ENCODE data around the gene ADARB1.
"Not testable (repeated sequence)": the region's sequence is repeated elsewhere in the genome, so short reads cannot be mapped to it uniquely, and the experiment has no call there.

The ADARB1 gene

DNA sequence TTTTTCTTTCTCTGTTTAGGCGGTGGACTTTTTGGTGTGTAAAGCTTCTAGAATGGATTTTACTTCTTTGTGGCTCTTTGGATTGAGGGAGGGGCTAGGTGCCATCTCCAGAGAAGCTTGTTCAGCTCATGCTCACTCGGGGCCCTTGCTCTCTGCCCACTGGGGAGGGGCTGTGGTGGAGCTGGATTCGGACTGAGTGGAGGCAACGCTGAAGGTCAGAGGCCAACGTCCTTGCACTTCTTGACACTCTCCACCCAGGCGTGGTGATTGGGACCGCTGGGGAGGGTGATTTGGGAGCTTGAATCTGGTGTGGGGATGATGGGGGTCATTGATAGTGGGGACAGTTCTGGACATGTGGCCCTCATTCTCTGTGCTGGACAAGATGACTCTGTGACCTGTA lies 52.6 kb downstream of the ADARB1 start:
- Histone ChIP-seq H3K4me1 (ENCODE audit: insufficient read depth, insufficient read length) (no peaks in the 10 kb centered on the region), H3K36me3 (ENCODE audit: insufficient read depth, insufficient read length, low read length) (peaks cover 27% of the 10 kb centered on the region)

DNA sequence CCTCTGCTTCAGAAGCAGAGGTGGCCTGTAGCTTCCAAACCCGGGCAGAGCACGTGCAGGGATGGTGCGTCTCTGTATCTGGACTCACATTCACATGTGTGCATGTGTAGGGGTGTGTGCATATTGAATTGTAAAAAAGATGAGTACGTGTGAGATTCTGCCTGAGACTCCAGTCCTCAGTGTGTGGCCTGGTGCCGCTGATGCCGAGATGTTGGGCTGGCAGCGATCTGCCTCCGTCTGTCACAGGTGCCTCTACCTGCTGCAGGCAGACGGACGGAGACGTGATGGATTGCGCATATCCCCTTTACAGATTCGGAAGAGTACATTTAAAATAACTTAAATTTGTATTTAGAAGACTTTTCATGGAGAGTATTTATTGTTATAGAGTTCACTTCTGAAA lies 53.6 kb downstream of the ADARB1 start:
- no peaks in the 10 kb centered on the region for H3K4me1 ChIP-seq (ENCODE audit: insufficient read depth, insufficient read length)
- peaks cover 27% of the 10 kb centered on the region for H3K36me3 ChIP-seq (ENCODE audit: insufficient read depth, insufficient read length, low read length)
- no peaks in the 10 kb centered on the region for H3K9me3 ChIP-seq (ENCODE audit: insufficient read depth, low read length)
- no peak for DNase-seq (ENCODE audit: low read depth, low spot score)
- no peak for TF ChIP-seq SUZ12 (IDR thresholded peaks at IDR 0.05; ENCODE audit: extremely low read depth, insufficient read depth, insufficient read length)
- TF ChIP-seq ZNF274 (IDR thresholded peaks at IDR 0.05; ENCODE audit: low read depth, low read length), result no peak
- no peak for TF ChIP-seq YY1 (IDR thresholded peaks at IDR 0.05; ENCODE audit: insufficient read depth, insufficient read length)
- no peak overlapping the region for H3K9ac ChIP-seq (ENCODE audit: insufficient read length, low read depth)
- H3K4me3 ChIP-seq (ENCODE audit: insufficient read length, low read depth), result no peak overlapping the region
- H3K27me3 ChIP-seq (ENCODE audit: insufficient read depth, insufficient read length), result no peaks in the 10 kb centered on the region

More for the DNA sequence above, 52.6 kb downstream of the ADARB1 start:
- TF ChIP-seq YY1 (IDR thresholded peaks at IDR 0.05; ENCODE audit: insufficient read depth, insufficient read length) (no peak), SUZ12 (IDR thresholded peaks at IDR 0.05; ENCODE audit: extremely low read depth, insufficient read depth, insufficient read length) (no peak), ZNF274 (IDR thresholded peaks at IDR 0.05; ENCODE audit: low read depth, low read length) (no peak)
- Histone ChIP-seq H3K9ac (ENCODE audit: insufficient read length, low read depth) (no peak overlapping the region), H3K4me3 (ENCODE audit: insufficient read length, low read depth) (no peak overlapping the region), H3K27me3 (ENCODE audit: insufficient read depth, insufficient read length) (no peaks in the 10 kb centered on the region), H3K9me3 (ENCODE audit: insufficient read depth, low read length) (no peaks in the 10 kb centered on the region)
- DNase-seq (ENCODE audit: low read depth, low spot score), result no peak

DNA sequence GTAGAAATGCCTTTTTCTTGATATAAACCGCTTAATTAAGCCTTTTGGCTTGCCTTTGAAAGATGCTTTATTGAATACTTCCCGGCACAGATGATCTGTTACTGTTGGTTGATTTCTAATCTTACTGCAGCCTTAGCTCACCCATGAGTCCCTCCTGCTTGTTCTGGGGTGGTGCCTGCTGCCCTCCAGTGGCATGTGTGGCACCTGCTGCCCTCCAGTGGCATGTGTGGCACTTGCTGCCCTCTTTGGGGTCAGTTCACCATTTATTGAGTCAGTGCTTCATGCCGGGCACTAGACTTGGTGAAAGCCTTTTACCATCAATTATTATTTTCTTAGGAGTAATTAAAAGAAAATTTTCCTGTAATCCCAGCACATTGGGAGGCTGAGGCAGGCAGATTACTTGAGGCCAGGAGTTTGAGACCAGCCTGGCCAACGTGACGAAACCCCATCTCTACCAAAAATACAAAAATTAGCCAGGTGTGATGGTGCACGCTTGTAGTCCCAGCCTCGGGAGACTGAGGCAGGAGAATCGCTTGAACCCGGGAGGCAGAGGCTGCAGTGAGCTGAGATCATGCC lies 54.3 kb downstream of the ADARB1 start:
- DNase-seq (ENCODE audit: low read depth, low spot score), result peak; percentile 63
- no peak for TF ChIP-seq ZNF274 (IDR thresholded peaks at IDR 0.05; ENCODE audit: low read depth, low read length)
- no peak for TF ChIP-seq SUZ12 (IDR thresholded peaks at IDR 0.05; ENCODE audit: extremely low read depth, insufficient read depth, insufficient read length)
- no peak for TF ChIP-seq YY1 (IDR thresholded peaks at IDR 0.05; ENCODE audit: insufficient read depth, insufficient read length)
- H3K9me3 ChIP-seq (ENCODE audit: insufficient read depth, low read length), result no peaks in the 10 kb centered on the region
- peaks cover 27% of the 10 kb centered on the region for H3K36me3 ChIP-seq (ENCODE audit: insufficient read depth, insufficient read length, low read length)
- no peak overlapping the region for H3K9ac ChIP-seq (ENCODE audit: insufficient read length, low read depth)
- no peaks in the 10 kb centered on the region for H3K27me3 ChIP-seq (ENCODE audit: insufficient read depth, insufficient read length)
- no peaks in the 10 kb centered on the region for H3K4me1 ChIP-seq (ENCODE audit: insufficient read depth, insufficient read length)
- H3K4me3 ChIP-seq (ENCODE audit: insufficient read length, low read depth), result no peak overlapping the region

DNA sequence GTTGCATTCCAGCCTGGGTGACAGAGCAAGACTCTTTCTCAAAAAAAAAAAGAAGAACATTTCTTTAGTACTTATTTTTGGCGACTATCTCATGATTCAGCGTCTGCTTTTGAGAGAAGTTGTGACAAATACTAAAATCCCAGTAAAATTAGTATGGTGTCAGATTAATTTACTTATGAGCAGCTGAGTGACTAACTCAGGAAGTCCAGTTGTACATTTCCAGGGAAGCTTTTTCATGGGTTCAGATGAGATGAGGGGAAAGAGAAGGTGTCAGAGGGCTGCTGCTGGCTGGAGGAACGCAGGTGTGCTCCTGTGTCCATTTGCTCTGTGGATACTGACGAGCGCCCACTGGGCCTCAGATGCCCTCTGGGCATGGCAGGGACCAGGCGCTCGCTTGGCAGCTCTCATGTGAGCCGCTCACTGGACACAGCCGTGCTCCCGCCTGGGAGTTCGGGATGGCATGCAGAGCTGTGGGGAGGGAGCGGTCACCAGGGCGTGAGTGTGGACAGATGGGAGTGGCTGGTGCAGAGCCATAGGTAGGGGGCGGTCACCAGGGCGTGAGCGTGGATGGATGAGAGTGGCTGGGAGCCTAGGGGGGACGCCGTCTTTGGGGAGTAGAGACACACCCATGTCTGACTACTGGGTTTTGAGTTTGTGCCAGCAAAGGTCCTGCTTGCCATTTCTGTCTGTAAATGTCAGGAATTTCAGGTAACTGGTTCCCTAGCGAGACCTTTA lies 55.0 kb downstream of the ADARB1 start:
- H3K9me3 ChIP-seq (ENCODE audit: insufficient read depth, low read length), result no peaks in the 10 kb centered on the region
- no peak for TF ChIP-seq ZNF274 (IDR thresholded peaks at IDR 0.05; ENCODE audit: low read depth, low read length)
- TF ChIP-seq SUZ12 (IDR thresholded peaks at IDR 0.05; ENCODE audit: extremely low read depth, insufficient read depth, insufficient read length), result no peak
- no peak for TF ChIP-seq YY1 (IDR thresholded peaks at IDR 0.05; ENCODE audit: insufficient read depth, insufficient read length)
- no peak overlapping the region for H3K4me3 ChIP-seq (ENCODE audit: insufficient read length, low read depth)
- H3K9ac ChIP-seq (ENCODE audit: insufficient read length, low read depth), result no peak overlapping the region
- no peak for DNase-seq (ENCODE audit: low read depth, low spot score)
- H3K36me3 ChIP-seq (ENCODE audit: insufficient read depth, insufficient read length, low read length), result peaks cover 27% of the 10 kb centered on the region
- no peaks in the 10 kb centered on the region for H3K4me1 ChIP-seq (ENCODE audit: insufficient read depth, insufficient read length)
- H3K27me3 ChIP-seq (ENCODE audit: insufficient read depth, insufficient read length), result no peaks in the 10 kb centered on the region

DNA sequence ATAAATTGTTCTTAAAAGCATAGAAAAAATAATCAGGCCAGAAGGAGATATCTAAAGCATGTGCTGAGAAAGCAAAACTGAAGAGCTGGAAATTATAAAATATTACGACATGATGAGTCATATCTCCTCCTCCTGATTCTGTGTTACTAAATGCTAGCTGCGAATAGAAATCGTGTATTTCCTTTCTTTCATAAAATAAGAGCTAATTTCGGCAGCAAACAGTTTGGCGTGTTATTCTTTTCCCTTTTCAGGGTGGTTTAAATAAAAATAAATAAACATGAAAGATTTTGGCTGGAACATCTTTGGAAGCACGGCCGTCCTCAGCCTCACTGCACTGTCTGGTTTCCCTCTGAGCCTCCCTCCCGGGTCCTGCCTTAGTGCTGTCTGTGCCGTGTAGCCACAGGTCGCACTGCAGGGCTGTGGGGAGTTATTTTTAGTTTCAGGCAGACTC lies 56.0 kb downstream of the ADARB1 start:
- no peaks in the 10 kb centered on the region for H3K9me3 ChIP-seq (ENCODE audit: insufficient read depth, low read length)
- no peak for DNase-seq (ENCODE audit: low read depth, low spot score)
- H3K9ac ChIP-seq (ENCODE audit: insufficient read length, low read depth), result no peak overlapping the region
- H3K36me3 ChIP-seq (ENCODE audit: insufficient read depth, insufficient read length, low read length), result peaks cover 34% of the 10 kb centered on the region
- no peak overlapping the region for H3K4me3 ChIP-seq (ENCODE audit: insufficient read length, low read depth)
- H3K27me3 ChIP-seq (ENCODE audit: insufficient read depth, insufficient read length), result no peaks in the 10 kb centered on the region
- no peaks in the 10 kb centered on the region for H3K4me1 ChIP-seq (ENCODE audit: insufficient read depth, insufficient read length)
- TF ChIP-seq ZNF274 (IDR thresholded peaks at IDR 0.05; ENCODE audit: low read depth, low read length) (no peak), SUZ12 (IDR thresholded peaks at IDR 0.05; ENCODE audit: extremely low read depth, insufficient read depth, insufficient read length) (no peak), YY1 (IDR thresholded peaks at IDR 0.05; ENCODE audit: insufficient read depth, insufficient read length) (no peak)

GRCh38 chr21:45131537-45131999 lies 57.2 kb downstream of the ADARB1 start:
- H3K27me3 ChIP-seq (ENCODE audit: insufficient read depth, insufficient read length), result no peaks in the 10 kb centered on the region
- H3K9me3 ChIP-seq (ENCODE audit: insufficient read depth, low read length), result no peaks in the 10 kb centered on the region
- DNase-seq (ENCODE audit: low read depth, low spot score), result no peak
- H3K4me1 ChIP-seq (ENCODE audit: insufficient read depth, insufficient read length), result no peaks in the 10 kb centered on the region
- no peak overlapping the region for H3K4me3 ChIP-seq (ENCODE audit: insufficient read length, low read depth)
- peaks cover 33% of the 10 kb centered on the region for H3K36me3 ChIP-seq (ENCODE audit: insufficient read depth, insufficient read length, low read length)
- no peak for TF ChIP-seq YY1 (IDR thresholded peaks at IDR 0.05; ENCODE audit: insufficient read depth, insufficient read length)
- TF ChIP-seq ZNF274 (IDR thresholded peaks at IDR 0.05; ENCODE audit: low read depth, low read length), result no peak
- TF ChIP-seq SUZ12 (IDR thresholded peaks at IDR 0.05; ENCODE audit: extremely low read depth, insufficient read depth, insufficient read length), result no peak
- H3K9ac ChIP-seq (ENCODE audit: insufficient read length, low read depth), result no peak overlapping the region

DNA sequence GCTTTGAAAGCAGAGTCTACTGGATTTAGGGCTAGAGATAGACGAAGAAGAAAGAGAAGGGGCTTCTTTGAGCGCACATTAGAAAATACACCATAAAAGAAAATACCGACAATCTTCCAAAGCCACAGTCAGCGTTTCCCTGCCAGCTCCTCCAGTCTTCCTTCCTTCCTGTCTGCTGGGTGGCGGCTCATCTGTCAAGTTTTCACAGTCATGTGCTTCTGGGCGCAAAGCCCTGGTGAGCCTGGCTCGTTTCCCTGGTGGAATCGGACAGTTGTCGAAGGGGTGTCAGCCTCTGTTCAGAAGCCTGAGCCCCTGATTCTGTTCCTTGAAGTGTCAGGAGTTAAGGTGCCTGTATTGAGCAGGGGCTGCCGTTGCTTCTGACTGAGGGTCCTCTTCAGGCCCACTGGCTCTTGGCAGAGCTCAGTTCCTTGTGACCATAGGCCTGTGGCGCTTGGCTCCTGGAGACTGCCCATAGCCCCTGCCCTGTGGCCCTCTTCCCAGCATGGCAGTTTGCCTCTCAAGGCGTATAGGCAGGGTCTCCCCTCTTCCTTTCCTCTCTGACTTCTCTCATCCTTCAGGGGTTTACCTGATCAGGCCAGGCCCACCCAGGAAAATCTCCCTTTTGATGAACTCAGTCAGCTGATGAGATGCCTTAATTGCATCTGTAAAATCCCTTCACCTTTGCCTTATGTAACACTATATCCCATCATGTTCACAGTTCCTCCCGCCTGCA lies 58.6 kb downstream of the ADARB1 start:
- no peak for DNase-seq (ENCODE audit: low read depth, low spot score)
- Histone ChIP-seq H3K9me3 (ENCODE audit: insufficient read depth, low read length) (no peaks in the 10 kb centered on the region), H3K27me3 (ENCODE audit: insufficient read depth, insufficient read length) (no peaks in the 10 kb centered on the region), H3K4me1 (ENCODE audit: insufficient read depth, insufficient read length) (peaks cover 2% of the 10 kb centered on the region), H3K36me3 (ENCODE audit: insufficient read depth, insufficient read length, low read length) (peaks cover 19% of the 10 kb centered on the region), H3K4me3 (ENCODE audit: insufficient read length, low read depth) (no peak overlapping the region), H3K9ac (ENCODE audit: insufficient read length, low read depth) (no peak overlapping the region)
- TF ChIP-seq YY1 (IDR thresholded peaks at IDR 0.05; ENCODE audit: insufficient read depth, insufficient read length) (no peak), SUZ12 (IDR thresholded peaks at IDR 0.05; ENCODE audit: extremely low read depth, insufficient read depth, insufficient read length) (no peak), ZNF274 (IDR thresholded peaks at IDR 0.05; ENCODE audit: low read depth, low read length) (no peak)

DNA sequence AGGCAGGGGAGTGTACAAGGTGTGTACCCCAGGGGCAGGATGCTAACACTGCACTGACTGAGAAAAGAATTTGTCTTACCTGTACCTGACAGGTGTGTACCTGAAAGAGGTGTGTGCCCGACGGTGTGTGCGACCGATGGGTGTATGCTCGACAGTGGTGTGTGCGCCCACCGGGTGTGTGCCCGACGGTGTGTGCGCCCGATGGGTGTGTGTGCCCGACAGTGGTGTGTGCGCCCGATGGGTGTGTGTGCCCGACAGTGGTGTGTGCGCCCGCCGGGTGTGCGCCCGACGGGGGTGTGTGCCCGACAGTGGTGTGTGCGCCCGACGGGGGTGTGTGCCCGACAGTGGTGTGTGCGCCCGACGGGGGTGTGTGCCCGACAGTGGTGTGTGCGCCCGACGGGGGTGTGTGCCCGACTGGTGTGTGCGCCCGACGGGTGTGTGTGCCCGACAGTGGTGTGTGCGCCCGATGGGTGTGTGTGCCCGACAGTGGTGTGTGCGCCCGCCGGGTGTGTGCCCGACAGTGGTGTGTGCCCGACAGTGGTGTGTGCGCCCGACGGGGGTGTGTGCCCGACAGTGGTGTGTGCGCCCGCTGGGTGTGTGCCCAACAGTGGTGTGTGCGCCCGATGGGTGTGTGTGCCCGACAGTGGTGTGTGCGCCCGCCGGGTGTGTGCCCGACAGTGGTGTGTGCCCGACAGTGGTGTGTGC lies 59.3 kb downstream of the ADARB1 start:
- not testable (repeated sequence) for H3K4me3 ChIP-seq (ENCODE audit: insufficient read length, low read depth); H3K9ac ChIP-seq (ENCODE audit: insufficient read length, low read depth); H3K4me1 ChIP-seq (ENCODE audit: insufficient read depth, insufficient read length); H3K9me3 ChIP-seq (ENCODE audit: insufficient read depth, low read length); H3K27me3 ChIP-seq (ENCODE audit: insufficient read depth, insufficient read length); DNase-seq (ENCODE audit: low read depth, low spot score)
- H3K36me3 ChIP-seq (ENCODE audit: insufficient read depth, insufficient read length, low read length), result peaks cover 19% of the 10 kb centered on the region

All from NT2/D1 (cell line).